Fibroblast of skin of abdomen (primary cell): ENCODE data around the gene SCAANT1. TPM values are rescaled to one million over a fixed set of nuclear protein-coding genes. Genes with fewer than 3 reads are reported as not detected.

Experiments
- DNase-seq: peaks from one replicate; pipeline ENCODE4 v3.0.0-alpha.2; 2013
- polyA plus RNA-seq, 2 experiments: library from polyadenylated mRNA; unstranded; fragments of 120-200 nt; gene quantifications; one replicate each; pipeline ENCODE4 v1.2.1, GENCODE V29; 2013; ENCODE audit not compliant: insufficient read length in 2 of 2

The SCAANT1 gene
- polyA plus RNA-seq (2013, experiment 1 of 2; ENCODE audit: insufficient read length), result not detected
- polyA plus RNA-seq (2013, experiment 2 of 2; ENCODE audit: insufficient read length), result 0.53 TPM

DNA sequence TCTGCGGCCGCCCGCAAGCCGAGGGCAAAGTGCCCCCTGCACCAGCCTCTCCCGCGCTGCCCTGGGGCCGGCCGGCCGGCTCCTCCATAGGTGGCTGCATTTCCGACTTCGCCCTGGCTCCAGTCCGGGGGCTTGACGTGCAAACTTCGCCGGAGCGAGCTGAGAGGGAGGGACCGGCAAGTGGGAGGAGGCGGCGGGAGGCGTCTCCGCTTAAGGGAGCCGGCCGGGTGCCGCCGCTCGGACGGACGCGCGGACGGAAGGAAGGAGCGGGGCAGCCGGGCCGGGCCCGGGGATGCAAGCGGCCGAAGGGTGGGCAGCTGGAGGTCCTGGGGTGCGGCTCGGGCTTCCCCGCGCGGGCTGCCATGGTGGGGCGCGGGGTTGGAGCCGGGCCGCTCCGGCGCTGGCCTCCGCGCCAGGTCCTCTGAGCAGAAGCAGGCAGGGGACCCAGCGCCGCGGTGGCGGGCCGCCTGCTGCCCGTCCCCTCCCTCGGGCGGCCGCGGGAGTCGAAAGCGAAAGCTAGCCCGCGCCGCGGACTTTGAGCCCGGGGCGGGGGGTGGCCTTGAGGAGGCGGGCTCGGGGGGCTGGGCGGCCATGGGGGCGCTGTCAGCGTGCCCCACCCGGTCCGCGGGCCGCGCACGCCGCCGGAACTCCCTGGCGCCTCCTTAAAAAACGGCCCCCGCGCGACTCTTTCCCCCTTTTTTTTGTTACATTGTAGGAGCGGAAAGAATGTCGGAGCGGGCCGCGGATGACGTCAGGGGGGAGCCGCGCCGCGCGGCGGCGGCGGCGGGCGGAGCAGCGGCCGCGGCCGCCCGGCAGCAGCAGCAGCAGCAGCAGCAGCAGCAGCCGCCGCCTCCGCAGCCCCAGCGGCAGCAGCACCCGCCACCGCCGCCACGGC is at the start of gene SCAANT1:
Gene SCAANT1, minus strand, starts transcription at position 511 of the 895 bp plus-strand sequence.
- peak; percentile 90 for DNase-seq

- DNase-seq, result no peak
Measured at GRCh38 chr3:63961891-63962290, 49.7 kb upstream of the SCAANT1 start.

DNA sequence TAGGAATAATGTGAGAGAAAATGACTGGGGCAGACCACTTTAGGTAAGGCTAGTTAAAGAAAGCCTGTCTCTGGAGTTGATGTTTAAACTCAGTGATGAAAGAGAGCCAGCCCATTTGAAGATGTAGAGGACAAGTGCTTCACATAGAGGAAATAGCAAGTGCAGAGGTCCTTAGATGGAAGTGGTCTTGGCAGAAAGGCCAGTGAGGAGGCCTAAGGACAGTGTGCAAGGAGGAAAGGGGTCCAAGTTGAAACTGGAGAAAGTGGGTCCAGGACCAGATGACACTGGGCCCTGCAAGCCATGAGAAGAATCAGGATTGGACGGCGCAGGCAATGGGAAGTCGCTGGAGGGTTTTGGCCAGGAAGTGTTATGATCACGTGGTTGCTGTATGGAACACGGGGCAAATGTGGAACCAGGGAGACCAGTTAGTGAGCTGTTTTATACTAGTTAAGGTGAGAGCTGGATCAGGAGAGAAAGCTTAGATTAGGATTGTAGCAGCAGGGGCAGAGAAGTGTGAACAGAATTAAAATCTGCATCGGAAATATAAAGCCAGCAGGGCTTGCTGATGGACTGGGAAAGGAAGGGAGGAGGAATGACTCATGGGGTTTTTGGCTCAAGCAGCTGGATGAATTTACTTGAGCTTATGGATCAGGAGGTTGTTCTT is 48.0 kb upstream of the SCAANT1 start:
- peak; percentile 67 for DNase-seq

GRCh38 chr3:63959146-63959545 is 47.0 kb upstream of the SCAANT1 start:
- DNase-seq, result no peak

GRCh38 chr3:63955830-63956545 is 43.8 kb upstream of the SCAANT1 start:
- DNase-seq, result no peak

DNA sequence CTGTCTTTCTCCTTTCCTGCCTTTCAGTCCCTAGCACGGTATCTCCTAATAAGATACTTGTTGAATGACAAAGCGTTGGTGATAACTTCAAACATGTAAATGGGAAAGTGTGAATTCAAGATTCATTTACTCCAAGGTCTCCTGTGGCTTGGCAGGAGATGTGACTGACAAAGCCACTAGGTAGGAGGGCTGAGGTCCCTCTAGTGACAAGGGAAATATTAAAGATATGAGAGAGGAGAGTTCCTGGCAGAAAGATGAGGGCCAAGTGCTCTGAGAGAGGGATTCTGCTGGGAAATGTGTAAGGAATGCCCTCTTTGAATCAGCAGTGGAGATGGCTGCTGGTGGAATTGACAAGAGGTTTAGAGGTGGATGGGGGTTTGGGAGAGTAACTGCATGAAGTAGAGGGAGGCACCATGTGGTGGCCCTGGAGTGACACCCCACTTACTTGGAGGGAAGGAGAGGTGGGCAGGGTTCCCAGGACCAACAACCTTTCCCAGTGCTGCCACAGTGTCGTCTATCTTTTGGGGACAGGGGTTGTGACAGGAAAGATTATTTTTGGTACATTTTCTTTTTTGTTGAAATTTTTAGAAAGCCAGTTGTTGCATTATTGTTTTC is 43.0 kb upstream of the SCAANT1 start:
- no peak for DNase-seq

DNA sequence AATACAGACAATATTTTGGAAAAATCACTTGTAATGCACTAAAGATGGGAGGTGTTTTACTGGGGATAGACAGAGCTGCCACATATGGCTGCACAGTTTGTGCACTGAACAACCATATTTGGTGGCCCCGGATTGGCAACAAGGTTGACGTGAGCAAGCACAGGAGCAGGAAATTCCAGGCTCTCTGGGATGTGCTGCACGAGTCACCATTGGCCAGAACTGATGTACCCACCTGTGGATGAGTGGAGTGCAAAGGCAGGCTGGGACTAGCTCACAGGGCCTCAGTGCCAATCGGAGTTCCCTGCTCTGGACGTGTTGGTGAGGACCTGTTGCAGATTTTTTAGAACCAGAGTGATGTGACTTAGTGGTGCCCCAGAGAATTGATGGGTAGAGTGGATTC is 42.0 kb upstream of the SCAANT1 start:
- DNase-seq, result no peak

DNA sequence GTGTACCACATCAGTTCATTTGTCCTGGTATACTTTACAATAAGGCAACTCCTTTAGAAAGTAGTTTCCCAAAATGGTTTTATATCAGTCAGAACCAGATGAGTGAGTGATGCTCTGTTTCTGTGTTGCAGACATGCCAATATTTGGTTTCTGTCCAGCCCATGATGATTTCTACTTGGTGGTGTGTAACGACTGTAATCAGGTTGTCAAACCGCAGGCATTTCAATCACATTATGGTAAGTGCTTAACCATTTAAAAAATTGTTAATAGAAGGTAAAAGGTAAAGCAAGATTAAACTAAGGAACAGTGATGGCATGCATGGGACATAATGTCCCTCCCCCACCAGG is 40.0 kb upstream of the SCAANT1 start:
- DNase-seq, result peak; percentile 28

- DNase-seq, result no peak
Measured at GRCh38 chr3:63951492-63952247, 39.5 kb upstream of the SCAANT1 start.

DNA sequence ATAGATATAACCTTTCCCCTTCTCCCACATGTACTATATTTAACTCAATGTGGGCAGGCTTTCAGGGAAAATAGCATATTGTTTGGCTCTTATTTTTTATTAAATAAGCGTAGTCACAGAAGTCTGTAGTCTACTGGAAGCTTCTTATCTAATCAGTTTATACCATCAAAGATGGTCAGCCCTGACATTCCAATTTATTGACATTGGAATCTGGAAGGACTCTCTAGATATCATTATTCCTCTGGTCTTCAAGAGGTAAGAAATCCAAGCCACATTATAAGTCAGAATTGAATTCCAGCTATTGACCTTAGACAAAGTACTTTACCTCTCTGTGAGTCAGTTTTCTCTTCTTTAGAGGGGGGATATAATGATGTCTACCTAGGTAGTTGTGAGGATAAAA is 38.5 kb upstream of the SCAANT1 start:
- DNase-seq, result no peak

- peak; percentile 85 for DNase-seq
Measured at GRCh38 chr3:63949005-63949404, 36.8 kb upstream of the SCAANT1 start.

- no peak for DNase-seq
Measured at GRCh38 chr3:63947594-63947993, 35.4 kb upstream of the SCAANT1 start.

GRCh38 chr3:63946753-63947152 is 34.6 kb upstream of the SCAANT1 start:
- no peak for DNase-seq

DNA sequence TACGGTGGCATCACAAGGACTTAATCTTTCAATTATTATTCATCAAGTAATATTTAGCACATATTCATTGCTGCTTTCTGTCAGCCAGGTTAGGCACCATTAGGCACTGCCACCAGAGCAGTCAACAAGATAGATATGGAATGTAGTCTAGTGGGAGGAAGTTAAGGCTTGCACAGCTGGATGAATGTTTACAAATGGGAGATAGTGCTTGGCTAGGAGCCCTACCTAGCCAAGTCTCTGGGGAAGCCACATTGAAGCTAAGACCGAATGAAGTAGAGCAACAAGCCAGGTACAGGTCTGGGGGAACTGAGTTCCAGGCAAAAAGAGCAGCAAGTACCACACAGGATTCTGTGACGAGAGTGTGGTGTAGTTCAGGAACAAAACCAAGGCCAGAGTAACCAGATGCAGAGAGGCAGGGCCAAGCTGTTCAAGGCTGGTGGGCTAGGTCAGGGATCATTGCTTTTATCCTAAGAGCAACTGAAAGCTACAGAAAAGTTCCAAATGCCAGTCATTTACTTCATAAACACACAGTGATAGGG is 33.4 kb upstream of the SCAANT1 start:
- DNase-seq, result no peak

- DNase-seq, result no peak
Measured at GRCh38 chr3:63943678-63944077, 31.5 kb upstream of the SCAANT1 start.

DNA sequence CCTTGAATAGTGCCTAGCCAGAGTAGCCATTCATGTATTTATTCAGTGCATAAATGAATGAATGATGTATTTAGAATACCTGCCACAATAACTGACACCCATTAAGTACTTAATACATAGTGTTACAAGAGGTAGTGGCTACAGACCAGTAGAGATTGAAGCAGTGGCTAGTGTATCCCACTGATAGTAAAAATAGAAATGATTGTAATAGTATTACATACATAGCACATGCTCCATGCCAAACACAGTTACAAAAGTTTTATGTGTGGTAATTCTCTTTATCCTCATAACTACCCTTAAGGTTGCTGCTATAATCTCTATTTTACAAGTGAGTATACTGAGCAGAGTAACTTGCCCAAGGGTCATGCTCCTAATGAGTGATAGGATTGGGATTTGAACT is 30.3 kb upstream of the SCAANT1 start:
- no peak for DNase-seq

- peak; percentile 39 for DNase-seq
Measured at GRCh38 chr3:63940389-63940757, 28.2 kb upstream of the SCAANT1 start.

DNA sequence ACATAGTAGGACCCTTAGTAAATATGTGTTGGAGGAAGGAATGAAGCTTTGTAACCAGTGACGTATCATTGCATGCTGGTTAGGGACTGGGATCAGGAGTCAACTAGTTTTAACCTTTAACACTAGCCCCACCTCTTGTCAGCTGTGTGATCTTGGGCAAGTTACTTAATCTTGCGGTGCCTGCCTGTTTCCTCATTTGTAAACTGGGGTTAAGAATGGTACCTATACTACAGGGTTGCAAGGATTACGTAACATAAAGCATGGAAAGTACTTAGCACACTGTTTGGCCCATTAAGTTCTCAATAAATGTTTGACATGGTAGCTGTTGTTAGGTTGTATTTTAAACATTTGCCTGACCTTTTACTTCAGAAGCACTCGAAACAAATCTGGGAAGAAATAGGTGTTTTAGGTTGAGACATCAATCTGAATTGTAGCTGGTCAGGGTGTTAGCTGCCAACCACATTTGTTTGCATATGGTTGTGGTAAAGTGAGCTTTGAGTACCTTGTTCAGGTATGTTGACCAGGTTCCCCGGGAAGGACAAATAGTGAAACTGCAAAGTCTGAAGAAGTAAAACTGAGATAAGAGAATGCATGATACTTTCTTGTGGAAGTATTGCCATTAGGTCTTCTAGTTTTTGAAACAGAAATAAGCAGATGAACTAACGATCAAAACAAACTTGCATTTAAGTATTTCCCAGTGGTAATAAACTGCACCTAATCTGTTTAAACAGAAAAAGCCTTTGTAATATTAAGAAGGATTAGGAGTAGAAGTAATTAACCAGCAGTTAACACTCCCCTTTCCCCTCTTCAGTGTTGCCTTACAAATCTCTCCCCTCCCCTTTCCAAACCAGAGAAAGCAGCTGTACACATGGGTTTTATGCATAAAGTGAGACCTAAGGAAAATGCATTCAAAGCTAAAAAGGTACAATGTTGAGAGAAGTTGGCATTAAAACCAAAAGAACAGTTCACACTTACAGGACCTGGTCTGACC is 25.8 kb upstream of the SCAANT1 start:
- DNase-seq, result no peak

GRCh38 chr3:63936925-63937324 is 24.7 kb upstream of the SCAANT1 start:
- no peak for DNase-seq
